Activated naive CD4-positive, alpha-beta T cell treated with anti-CD3 and anti-CD28 coated beads, Interleukin-2, amount 50 U/mL, for 16 hours (primary cell): ENCODE measurements around the gene DLG2.

Source experiments
- DNase-seq: peaks from one replicate; pipeline ENCODE4 v3.0.0-alpha.2; 2020

Gene DLG2

GRCh38 chr11:84234011-84234410, 1393.1 kb downstream of the DLG2 start:
- no peak for DNase-seq

- DNase-seq: no peak
Measured at GRCh38 chr11:84232511-84232910, 1394.6 kb downstream of the DLG2 start.

- DNase-seq: no peak
Measured at GRCh38 chr11:84230402-84230801, 1396.7 kb downstream of the DLG2 start.

- no peak for DNase-seq
Measured at GRCh38 chr11:84227970-84228665, 1399.0 kb downstream of the DLG2 start.

GRCh38 chr11:84224042-84224441, 1403.1 kb downstream of the DLG2 start:
- no peak for DNase-seq

GRCh38 chr11:84218318-84218717, 1408.8 kb downstream of the DLG2 start:
- DNase-seq: no peak

- DNase-seq: no peak
Measured at GRCh38 chr11:84215672-84216071, 1411.5 kb downstream of the DLG2 start.

GRCh38 chr11:84214557-84214956, 1412.6 kb downstream of the DLG2 start:
- no peak for DNase-seq

GRCh38 chr11:84212468-84213390, 1414.4 kb downstream of the DLG2 start:
- no peak for DNase-seq

GRCh38 chr11:84211896-84212295, 1415.2 kb downstream of the DLG2 start:
- no peak for DNase-seq

GRCh38 chr11:84194696-84195095, 1432.4 kb downstream of the DLG2 start:
- DNase-seq: no peak

GRCh38 chr11:84193706-84194105, 1433.4 kb downstream of the DLG2 start:
- no peak for DNase-seq

- DNase-seq: no peak
Measured at GRCh38 chr11:84188521-84188920, 1438.6 kb downstream of the DLG2 start.

GRCh38 chr11:84173078-84173477, 1454.1 kb downstream of the DLG2 start:
- DNase-seq: no peak

- no peak for DNase-seq
Measured at GRCh38 chr11:84165139-84165538, 1462.0 kb downstream of the DLG2 start.

GRCh38 chr11:84164728-84165127, 1462.4 kb downstream of the DLG2 start:
- no peak for DNase-seq

GRCh38 chr11:84163116-84163515, 1464.0 kb downstream of the DLG2 start:
- no peak for DNase-seq

GRCh38 chr11:84157639-84158038, 1469.5 kb downstream of the DLG2 start:
- no peak for DNase-seq

- DNase-seq: no peak
Measured at GRCh38 chr11:84146826-84147225, 1480.3 kb downstream of the DLG2 start.

- no peak for DNase-seq
Measured at GRCh38 chr11:84145616-84146185, 1481.4 kb downstream of the DLG2 start.

GRCh38 chr11:84144531-84144930, 1482.6 kb downstream of the DLG2 start:
- DNase-seq: no peak

- DNase-seq: no peak
Measured at GRCh38 chr11:84142411-84142810, 1484.7 kb downstream of the DLG2 start.

GRCh38 chr11:84140386-84141169, 1486.6 kb downstream of the DLG2 start:
- no peak for DNase-seq
